GM13976 (cell line): ENCODE data around the gene APRT.

Experiments
- DNase-seq: peaks from one replicate; pipeline ENCODE4 v3.0.0; 2012; ENCODE audit warnings: low spot score
- in situ Hi-C: fragments of 300-500 bp; cut with MboI; formaldehyde crosslinking; loops from one replicate; pipeline ENCODE4 v1.12.0; 2022; ENCODE audit warnings: low sequenced_read_pairs, mixed read lengths, inconsistent platforms; ENCODE audit not compliant: unreplicated experiment
- TF ChIP-seq, protein P1 (sequence below): IDR thresholded peaks from 2 replicates; pipeline ENCODE4 v1.5.1; 2012; ENCODE audit warnings: borderline replicate concordance, mild to moderate bottlenecking; ENCODE audit not compliant: insufficient read depth; ENCODE audit errors: extremely low read depth, missing control alignments, control extremely low read depth

APRT gene

GRCh38 chr16:88856122-88856827, 44.5 kb upstream of the APRT start:
- TF ChIP-seq, protein P1, sequence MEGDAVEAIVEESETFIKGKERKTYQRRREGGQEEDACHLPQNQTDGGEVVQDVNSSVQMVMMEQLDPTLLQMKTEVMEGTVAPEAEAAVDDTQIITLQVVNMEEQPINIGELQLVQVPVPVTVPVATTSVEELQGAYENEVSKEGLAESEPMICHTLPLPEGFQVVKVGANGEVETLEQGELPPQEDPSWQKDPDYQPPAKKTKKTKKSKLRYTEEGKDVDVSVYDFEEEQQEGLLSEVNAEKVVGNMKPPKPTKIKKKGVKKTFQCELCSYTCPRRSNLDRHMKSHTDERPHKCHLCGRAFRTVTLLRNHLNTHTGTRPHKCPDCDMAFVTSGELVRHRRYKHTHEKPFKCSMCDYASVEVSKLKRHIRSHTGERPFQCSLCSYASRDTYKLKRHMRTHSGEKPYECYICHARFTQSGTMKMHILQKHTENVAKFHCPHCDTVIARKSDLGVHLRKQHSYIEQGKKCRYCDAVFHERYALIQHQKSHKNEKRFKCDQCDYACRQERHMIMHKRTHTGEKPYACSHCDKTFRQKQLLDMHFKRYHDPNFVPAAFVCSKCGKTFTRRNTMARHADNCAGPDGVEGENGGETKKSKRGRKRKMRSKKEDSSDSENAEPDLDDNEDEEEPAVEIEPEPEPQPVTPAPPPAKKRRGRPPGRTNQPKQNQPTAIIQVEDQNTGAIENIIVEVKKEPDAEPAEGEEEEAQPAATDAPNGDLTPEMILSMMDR, result no peak
- no peak for DNase-seq
- in situ Hi-C loops, result no loop called here

DNA sequence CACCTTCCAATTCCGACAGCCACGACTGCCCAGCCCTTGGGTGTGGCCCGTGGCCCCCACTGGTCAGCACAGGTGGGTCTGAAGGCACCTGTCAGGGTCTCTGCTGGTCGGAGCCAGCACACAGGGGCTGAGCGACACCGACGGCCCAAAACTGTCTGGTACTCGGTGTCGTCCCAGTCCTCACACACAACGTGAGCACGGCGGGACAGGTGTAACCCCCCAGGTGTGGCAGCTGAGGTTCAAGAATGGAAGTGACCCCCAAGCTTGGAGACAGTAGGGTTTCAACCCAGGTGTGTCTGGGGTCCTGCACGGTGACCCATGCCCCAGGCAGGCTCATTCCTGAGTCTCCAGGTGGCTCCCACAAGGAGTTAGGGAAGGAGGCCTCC, 44.0 kb upstream of the APRT start:
- in situ Hi-C loops, result no loop called here
- no peak for DNase-seq
- TF ChIP-seq, protein P1, result no peak

- in situ Hi-C loops, result no loop called here
These were observed 43.4 kb upstream of the APRT start for GRCh38 chr16:88855176-88855575.

DNA sequence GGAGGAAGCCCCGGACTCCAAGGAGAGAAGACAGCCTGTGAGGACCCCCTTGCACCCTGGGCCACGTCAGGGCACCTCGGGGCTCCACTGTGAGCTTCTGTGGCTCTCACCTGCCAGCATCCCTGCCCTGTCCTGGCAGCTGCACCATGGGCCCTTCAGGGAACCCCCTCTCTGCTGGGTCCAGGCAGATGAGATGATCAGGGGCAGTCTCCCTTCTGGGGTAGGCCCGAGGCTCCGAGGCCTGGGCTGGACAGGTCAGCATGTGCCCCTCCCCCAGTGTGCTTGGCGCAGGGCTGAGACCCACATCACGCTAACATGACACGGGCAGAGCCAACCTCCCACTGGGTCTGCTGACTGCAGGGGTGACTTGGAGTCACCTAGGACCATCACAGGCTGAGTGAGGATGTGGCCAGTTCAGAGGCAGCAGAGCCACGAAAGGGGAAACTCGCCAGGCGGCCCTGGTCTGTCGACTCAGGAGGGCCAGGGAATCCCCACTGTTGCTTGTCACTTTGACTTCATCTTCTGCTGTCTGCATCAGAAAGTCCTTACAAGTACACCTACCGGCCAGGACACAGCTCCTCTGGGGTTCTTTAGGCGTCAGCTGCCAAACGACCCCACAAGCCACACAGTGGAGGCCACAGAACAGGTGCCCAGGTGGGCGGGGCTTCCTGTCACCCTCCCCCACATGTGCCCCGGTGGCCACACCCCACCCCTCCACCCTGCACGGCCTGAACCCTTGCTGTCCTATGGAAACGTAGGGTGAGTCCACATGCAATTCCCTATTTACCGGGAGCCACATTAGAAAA, 42.8 kb upstream of the APRT start:
- peak; percentile 81 for DNase-seq
- TF ChIP-seq, protein P1, result no peak
- in situ Hi-C loops, result no loop called here

More at GRCh38 chr16:88855176-88855575, 43.4 kb upstream of the APRT start:
- DNase-seq, result no peak
- TF ChIP-seq, protein P1, result no peak

- DNase-seq, result no peak
- in situ Hi-C loops, result no loop called here
- TF ChIP-seq, protein P1, result no peak
These were observed 41.7 kb upstream of the APRT start for GRCh38 chr16:88853325-88853941.

DNA sequence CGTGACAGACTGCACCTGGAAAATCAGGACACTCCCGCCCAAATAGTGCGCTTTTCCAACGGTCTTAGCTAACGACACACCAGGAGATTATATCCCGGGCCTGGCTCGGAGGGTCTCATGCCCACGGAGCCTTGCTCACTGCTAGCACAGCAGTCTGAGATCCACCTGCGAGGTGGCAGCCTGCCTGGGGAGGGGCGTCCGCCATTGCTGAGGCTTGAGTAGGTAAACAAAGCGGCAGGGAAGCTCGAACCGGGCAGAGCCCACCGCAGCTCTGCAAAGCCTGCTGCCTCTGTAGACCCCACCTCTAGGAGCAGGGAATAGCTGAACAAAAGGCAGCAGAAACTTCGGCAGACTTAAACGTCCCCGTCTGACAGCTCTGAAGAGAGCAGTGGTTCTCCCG, 39.9 kb upstream of the APRT start:
- TF ChIP-seq, protein P1, result no peak
- DNase-seq, result no peak
- in situ Hi-C loops, result no loop called here
